NCI-H1417 treated with DMSO at 0.1 percent for 48 hours (cell line): ENCODE results near the gene GALNT18.

Source experiments
- DNase-seq: peaks from one replicate; lab custom pipeline; 2025; lab: John Stamatoyannopoulos, UW

Gene GALNT18

GRCh38 chr11:11563200-11563975 lies 58.4 kb downstream of the GALNT18 start:
- DNase-seq, result no peak

DNA sequence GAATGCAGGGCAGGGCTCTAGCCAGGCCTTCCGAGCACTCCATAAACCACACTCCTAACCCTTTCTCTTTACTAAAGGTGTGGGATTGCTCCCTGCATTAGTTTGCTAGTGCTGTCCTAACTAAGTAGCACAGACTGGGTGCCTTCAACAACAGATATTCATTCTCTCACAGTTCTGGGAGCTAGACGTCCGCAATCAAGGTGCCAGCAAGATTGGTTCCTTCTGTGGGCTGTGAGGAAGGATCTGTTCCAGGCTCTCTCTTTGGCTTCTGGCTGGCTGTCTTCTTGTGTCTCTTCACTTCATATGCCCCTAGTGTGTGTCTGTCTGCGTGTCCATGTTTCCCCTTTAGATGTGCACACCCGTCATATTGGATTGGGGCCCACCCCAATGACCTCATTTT lies 59.8 kb downstream of the GALNT18 start:
- DNase-seq, result no peak

DNA sequence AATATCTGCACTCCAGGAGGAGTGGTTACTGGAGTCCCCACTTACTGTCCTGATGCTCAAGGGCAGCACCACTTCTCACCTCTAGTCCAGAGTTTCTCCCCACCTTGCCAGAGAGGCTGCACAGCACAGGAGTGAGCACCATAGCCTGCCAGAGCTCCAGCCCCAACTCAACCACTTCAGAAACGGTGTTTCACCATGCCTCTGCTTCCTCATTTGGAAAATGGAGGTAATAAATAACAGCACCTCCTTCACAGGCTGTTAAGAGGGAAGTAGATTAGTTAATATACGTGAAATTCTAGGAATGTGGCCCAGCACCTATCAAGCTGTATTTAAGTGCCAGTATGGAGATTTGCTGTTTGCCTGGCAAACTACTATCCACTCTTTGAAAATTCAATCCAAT lies 63.0 kb downstream of the GALNT18 start:
- DNase-seq, result no peak

DNA sequence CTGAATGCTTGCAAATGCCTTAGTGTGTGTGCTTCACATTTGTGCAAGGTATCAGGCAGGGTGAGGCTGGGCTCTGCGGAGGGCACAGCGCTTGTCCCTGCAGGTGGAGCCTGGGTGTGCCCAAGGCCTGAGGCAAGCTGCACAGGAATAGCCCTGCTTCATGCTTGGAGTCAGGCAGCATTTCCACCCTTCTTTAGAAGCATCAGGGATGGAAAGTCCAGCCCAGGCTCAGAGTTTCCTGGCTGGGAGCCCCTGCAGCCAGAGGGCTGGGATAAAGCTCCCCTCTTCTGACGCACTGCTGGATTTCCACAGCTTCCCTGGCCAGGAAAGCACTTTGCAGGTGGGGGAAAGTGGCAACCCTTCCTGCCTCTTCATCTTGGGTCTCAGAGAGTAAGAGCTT lies 63.4 kb downstream of the GALNT18 start:
- no peak for DNase-seq

- DNase-seq, result no peak
Measured at GRCh38 chr11:11555208-11555607, 66.6 kb downstream of the GALNT18 start.

- no peak for DNase-seq
Measured at GRCh38 chr11:11553573-11553972, 68.2 kb downstream of the GALNT18 start.

DNA sequence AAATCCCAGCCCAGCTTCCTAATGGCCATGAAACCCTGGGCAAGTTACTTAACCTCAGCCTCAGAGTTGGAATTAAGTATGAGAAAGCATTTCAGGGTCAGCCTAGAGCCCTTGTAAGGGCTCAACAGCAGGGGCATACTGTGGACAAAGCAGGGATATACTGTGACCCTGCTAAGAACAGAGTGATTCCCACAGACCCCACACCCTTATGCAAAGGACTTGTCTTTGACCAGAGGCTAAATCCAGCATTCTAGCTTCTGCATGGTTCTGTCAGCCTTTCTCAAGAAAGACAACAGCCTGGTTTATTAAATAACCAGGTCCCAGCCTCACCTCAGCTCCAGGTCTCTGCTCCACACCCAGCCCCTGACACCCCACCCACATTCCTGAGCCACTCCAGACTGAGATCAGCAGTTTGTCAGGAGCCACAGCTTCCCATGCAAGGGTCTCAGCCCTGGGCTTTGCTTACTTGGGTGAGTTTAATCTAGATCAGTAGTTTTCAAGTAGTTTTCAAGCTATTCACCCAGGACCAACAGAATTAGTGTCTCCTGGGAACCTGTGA lies 69.2 kb downstream of the GALNT18 start:
- no peak for DNase-seq

- DNase-seq, result no peak
Measured at GRCh38 chr11:11550534-11550933, 71.3 kb downstream of the GALNT18 start.

GRCh38 chr11:11545285-11546275 lies 76.2 kb downstream of the GALNT18 start:
- no peak for DNase-seq

DNA sequence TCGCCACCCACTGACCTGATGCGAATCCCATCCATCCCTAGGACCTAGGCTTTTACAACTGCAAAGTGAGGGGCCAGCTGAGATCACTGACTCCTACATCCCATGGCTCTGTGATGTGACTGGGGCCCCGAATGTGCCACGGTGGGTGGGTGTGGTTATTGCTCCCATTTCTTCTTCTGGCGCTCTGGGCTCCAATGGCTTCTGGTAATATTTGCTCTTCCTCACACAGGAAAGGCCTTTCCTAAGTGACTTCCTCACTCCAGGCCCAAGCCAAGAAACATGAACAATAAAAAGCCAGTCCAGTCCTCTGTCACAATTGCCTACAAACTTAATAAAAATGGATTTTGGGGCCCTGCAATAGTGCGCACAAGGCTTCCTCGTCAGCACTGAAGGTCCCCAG lies 78.1 kb downstream of the GALNT18 start:
- DNase-seq, result no peak

GRCh38 chr11:11540157-11540556 lies 81.6 kb downstream of the GALNT18 start:
- DNase-seq, result no peak

- no peak for DNase-seq
Measured at GRCh38 chr11:11538277-11538960, 83.4 kb downstream of the GALNT18 start.

DNA sequence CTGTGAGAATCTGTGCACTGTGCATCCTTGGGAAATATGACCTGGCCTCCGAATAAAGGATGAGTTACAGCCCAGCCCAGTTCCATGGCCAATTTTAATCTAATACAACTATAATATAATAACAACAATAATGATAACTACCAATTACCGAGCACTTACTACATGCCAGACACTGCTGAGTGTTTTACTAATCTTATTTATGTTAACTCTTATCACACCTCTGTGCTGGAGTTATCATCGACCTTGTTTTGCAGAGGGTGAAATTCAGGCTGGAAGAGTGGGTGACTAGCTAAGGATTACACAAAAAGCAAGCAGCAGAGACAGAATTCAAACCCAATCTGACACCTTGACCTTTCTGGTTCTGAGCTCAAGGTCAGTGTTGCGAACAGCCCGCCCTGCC lies 83.9 kb downstream of the GALNT18 start:
- no peak for DNase-seq

- DNase-seq, result no peak
Measured at GRCh38 chr11:11537372-11537771, 84.4 kb downstream of the GALNT18 start.

GRCh38 chr11:11536650-11537049 lies 85.2 kb downstream of the GALNT18 start:
- no peak for DNase-seq

- DNase-seq, result no peak
Measured at GRCh38 chr11:11535611-11536010, 86.2 kb downstream of the GALNT18 start.

DNA sequence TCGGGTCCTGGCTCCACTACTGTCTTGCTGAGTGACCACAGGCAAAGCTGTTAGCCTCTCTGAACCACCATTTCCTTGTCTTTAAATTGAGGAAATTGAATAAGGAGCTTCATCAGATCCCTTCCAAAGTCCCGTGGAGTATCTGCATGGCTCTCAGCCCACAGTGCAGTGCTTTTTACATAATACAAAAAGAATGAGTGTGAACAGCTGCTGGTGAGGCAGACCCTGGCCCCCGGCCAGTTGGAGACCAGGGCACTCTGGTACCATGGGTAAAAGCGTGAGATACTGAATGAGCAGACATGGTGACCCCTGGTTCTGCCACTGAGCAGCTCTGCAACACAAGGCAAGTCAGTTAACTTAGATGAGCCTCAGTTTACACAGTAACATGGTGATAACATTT lies 86.8 kb downstream of the GALNT18 start:
- DNase-seq, result no peak

DNA sequence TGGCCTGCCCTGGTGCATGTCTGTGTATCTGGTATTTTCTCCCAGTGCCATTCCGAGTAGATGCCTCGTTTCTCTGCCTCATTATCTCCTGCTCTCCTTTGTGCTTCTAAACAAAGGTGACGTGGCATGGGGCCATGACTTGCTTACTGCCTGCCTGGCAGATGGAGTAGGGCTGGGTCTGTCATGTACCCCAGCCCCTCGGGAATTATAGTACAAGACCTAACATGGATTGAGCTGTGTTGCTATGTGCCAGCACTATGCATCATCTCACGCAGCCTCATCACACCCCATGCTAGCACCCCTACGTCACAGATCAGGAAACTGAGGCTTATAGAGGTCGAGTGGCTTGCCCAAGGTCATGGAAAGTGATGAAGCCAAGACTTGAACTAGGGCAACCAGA lies 88.1 kb downstream of the GALNT18 start:
- DNase-seq, result no peak

GRCh38 chr11:11533057-11533456 lies 88.7 kb downstream of the GALNT18 start:
- DNase-seq, result no peak

DNA sequence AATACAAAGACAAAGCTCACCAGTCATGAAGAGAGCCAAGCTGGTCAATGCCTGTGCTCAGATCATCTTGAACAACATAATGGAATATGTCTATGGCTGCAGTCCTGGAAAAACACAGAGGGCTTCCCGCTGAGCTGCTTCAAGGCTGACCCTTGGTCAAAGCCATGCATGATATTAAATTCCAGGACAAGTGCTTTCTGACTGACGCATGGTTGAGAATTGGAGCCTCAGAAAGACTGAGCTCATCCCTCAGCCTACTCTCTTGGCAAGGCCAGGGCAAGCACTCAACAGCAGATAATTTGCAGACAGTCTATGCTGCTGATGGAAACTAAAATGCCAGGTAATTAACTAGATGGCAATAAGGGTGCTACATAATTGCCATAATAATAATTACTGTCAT lies 89.2 kb downstream of the GALNT18 start:
- no peak for DNase-seq

GRCh38 chr11:11531131-11531908 lies 90.5 kb downstream of the GALNT18 start:
- no peak for DNase-seq
